GM19467 (cell line): ENCODE results near the gene PIPOX.

Experiments used
- ATAC-seq: cut with Tn5 transposase; IDR thresholded peaks from one replicate; pipeline ENCODE4 v1.9.1; 2021; ENCODE audit warnings: mild to moderate bottlenecking, moderate library complexity; ENCODE audit not compliant: unreplicated experiment

The PIPOX gene

GRCh38 chr17:29045734-29046472 is 3.0 kb downstream of the PIPOX start:
- no peak for ATAC-seq

- ATAC-seq, result no peak
These were observed 3.5 kb downstream of the PIPOX start for GRCh38 chr17:29046473-29046839.

- no peak for ATAC-seq
These were observed 5.8 kb downstream of the PIPOX start for GRCh38 chr17:29048440-29049368.

- ATAC-seq, result no peak
These were observed 6.7 kb downstream of the PIPOX start for GRCh38 chr17:29049541-29050145.

- no peak for ATAC-seq
These were observed 7.2 kb downstream of the PIPOX start for GRCh38 chr17:29050176-29050575.

GRCh38 chr17:29051194-29051593 is 8.3 kb downstream of the PIPOX start:
- ATAC-seq, result no peak

- no peak for ATAC-seq
These were observed 8.8 kb downstream of the PIPOX start for GRCh38 chr17:29051731-29052130.

GRCh38 chr17:29054835-29055234 is 11.9 kb downstream of the PIPOX start:
- ATAC-seq, result no peak

GRCh38 chr17:29057361-29057760 is 14.4 kb downstream of the PIPOX start:
- no peak for ATAC-seq

GRCh38 chr17:29058391-29058790 is 15.4 kb downstream of the PIPOX start:
- ATAC-seq, result no peak

GRCh38 chr17:29059281-29059680 is 16.3 kb downstream of the PIPOX start:
- ATAC-seq, result no peak

- no peak for ATAC-seq
These were observed 17.5 kb downstream of the PIPOX start for GRCh38 chr17:29060475-29060874.

GRCh38 chr17:29061036-29061435 is 18.1 kb downstream of the PIPOX start:
- no peak for ATAC-seq

- ATAC-seq, result no peak
These were observed 19.3 kb downstream of the PIPOX start for GRCh38 chr17:29062215-29062614.

- no peak for ATAC-seq
These were observed 21.1 kb downstream of the PIPOX start for GRCh38 chr17:29063992-29064391.

- ATAC-seq, result no peak
These were observed 23.1 kb downstream of the PIPOX start for GRCh38 chr17:29066047-29066446.

GRCh38 chr17:29066606-29067005 is 23.7 kb downstream of the PIPOX start:
- no peak for ATAC-seq

GRCh38 chr17:29068818-29069217 is 25.9 kb downstream of the PIPOX start:
- no peak for ATAC-seq

- no peak for ATAC-seq
These were observed 26.6 kb downstream of the PIPOX start for GRCh38 chr17:29069526-29070041.

- ATAC-seq, result no peak
These were observed 27.4 kb downstream of the PIPOX start for GRCh38 chr17:29070308-29070707.

- no peak for ATAC-seq
These were observed 27.8 kb downstream of the PIPOX start for GRCh38 chr17:29070781-29071180.
